K562 (cell line): ENCODE results near the gene DHX57.

Source experiments
- ATF1 ChIP-seq, 2 experiments: fragments of 450-650 bp in 1 of 2; IDR thresholded peaks; 2 replicates each; pipeline ENCODE4 v1.6.1; 2016; ENCODE audit warnings: missing compliant biosample characterization in 1 of 2, missing genetic modification characterization in 1 of 2
- CTCF ChIP-seq, 3 experiments: IDR thresholded peaks in 2 of 3; conservative IDR thresholded peaks in 1 of 3; 2 replicates each; pipeline ENCODE4 v1.5.1; 2011 to 2012; ENCODE audit warnings: low read length in 3 of 3, mild to moderate bottlenecking in 3 of 3, control low read depth in 2 of 3, improper control_type of control experiment in 1 of 3, inconsistent platforms in 1 of 3, low read depth in 1 of 3, mixed read lengths in 1 of 3, moderate library complexity in 1 of 3; ENCODE audit not compliant: insufficient read depth in 2 of 3
- EZH2 ChIP-seq: IDR thresholded peaks from 2 replicates; pipeline ENCODE4 v1.6.1; 2012; ENCODE audit warnings: low read depth, mild to moderate bottlenecking, inconsistent platforms, low read length, borderline replicate concordance
- FOS ChIP-seq: IDR thresholded peaks from 3 replicates; pipeline ENCODE4 v1.6.1; 2011; ENCODE audit not compliant: insufficient read length; ENCODE audit errors: extremely low read depth
- NCOA1 ChIP-seq: fragments of 450-650 bp; IDR thresholded peaks from 2 replicates; pipeline ENCODE4 v1.6.1; 2016; ENCODE audit warnings: low read depth
- TCF7L2 ChIP-seq: fragments of 150-350 bp; IDR thresholded peaks from 2 replicates; pipeline ENCODE4 v1.6.1; 2016; ENCODE audit warnings: low read depth, mild to moderate bottlenecking, low read length, moderate library complexity
- YY1 ChIP-seq, 3 experiments: IDR thresholded peaks; 2 replicates each; pipeline ENCODE4 v1.6.1; 2011; ENCODE audit warnings: low read length in 2 of 3, mild to moderate bottlenecking in 2 of 3, moderate library complexity in 2 of 3, borderline replicate concordance in 1 of 3, control low read depth in 1 of 3, low read depth in 1 of 3; ENCODE audit not compliant: insufficient read depth in 3 of 3, insufficient replicate concordance in 2 of 3, control insufficient read depth in 1 of 3, insufficient read length in 1 of 3; ENCODE audit errors: extremely low read depth in 1 of 3

- TF ChIP-seq EZH2: no peak
- no peak for TF ChIP-seq ATF1 (CRISPR knock-in tag; IDR thresholded peaks at IDR 0.05)
- TF ChIP-seq ATF1 (tag; IDR thresholded peaks at IDR 0.05): no peak
- no peak for TF ChIP-seq NCOA1
- TF ChIP-seq TCF7L2: no peak
- TF ChIP-seq YY1 (IDR thresholded peaks at IDR 0.05; ENCODE audit: borderline replicate concordance in 1 of 3, control insufficient read depth in 1 of 3, extremely low read depth in 1 of 3, insufficient read depth in 3 of 3, insufficient read length in 1 of 3, insufficient replicate concordance in 2 of 3, low read depth in 1 of 3, low read length in 2 of 3): no peak
- no peak for TF ChIP-seq FOS
- no peak for TF ChIP-seq CTCF (IDR thresholded peaks at IDR 0.05 in 2 of 3, conservative IDR thresholded peaks at IDR 0.05 in 1 of 3; ENCODE audit: insufficient read depth in 2 of 3, low read depth in 1 of 3, low read length in 3 of 3)
Observed at GRCh38 chr2:38783586-38783985, 92.1 kb downstream of the DHX57 start.
